K562 (cell line): ENCODE data around the gene SLC25A31. TPM values are rescaled to one million over a fixed set of nuclear protein-coding genes. Genes with fewer than 3 reads are reported as not detected.
A peak's percentile ranks its signal among the peaks of the same experiment; 100 is the strongest.

Experiments used
- ATAC-seq: fragments of 200-7000 bp; cut with Tn5 transposase; 3 replicates; pipeline ENCODE4 v1.9.1; 2020; ENCODE audit warnings: moderate library complexity
- BruUV-seq: library from RNA; stranded (reverse); fragments of 400-500 nt; replicated peaks from 2 replicates; lab custom pipeline; 2021; lab: Mats Ljungman, UMichigan
- CTCF ChIA-PET: fragments of 300-600 bp; formaldehyde crosslinking; extraction: SDS; loops from one replicate; lab custom pipeline; 2021; ENCODE audit warnings: low intra/inter-chr PET ratio; lab: Yijun Ruan, JAX
- POLR2A ChIA-PET: fragments of 300-600, 350-650 bp; sonication (Branson Sonifier 250); formaldehyde crosslinking; extraction: SDS; loops from one replicate; lab custom pipeline; 2021; ENCODE audit warnings: antibody characterized with exemption, inconsistent platforms; lab: Yijun Ruan, JAX
- DNase-seq, 4 experiments: peaks; one replicate each; pipeline versions ENCODE4 v3.0.0 to v3.0.0-alpha.2; 2011 to 2018; ENCODE audit warnings: low spot score in 3 of 4, mixed read lengths in 3 of 4; ENCODE audit errors: extremely low read depth in 1 of 4
- FAIRE-seq: peaks from 2 replicates; lab custom pipeline; 2011; peaks lifted over from hg19 to GRCh38; lab: Jason Lieb, UNC
- H2AFZ ChIP-seq: 2 replicates; pipeline ENCODE4 v1.6.0; 2011; ENCODE audit warnings: low read depth, low read length, control low read depth, inconsistent platforms
- H3K27ac ChIP-seq: fragments of 200-600 bp; 3 replicates; pipeline ENCODE4 v1.8.0; 2011; ENCODE audit warnings: low read depth, mild to moderate bottlenecking, control low read depth, inconsistent platforms, low read length, moderate library complexity, mixed read lengths; ENCODE audit errors: extremely low read depth
- H3K27me3 ChIP-seq, 2 experiments: fragments of 300-600 bp in 1 of 2; 2 replicates in 1 of 2; 3 replicates in 1 of 2; pipeline versions ENCODE4 v1.6.0 to v1.8.0; 2011; ENCODE audit warnings: inconsistent platforms in 2 of 2, low read length in 2 of 2, mild to moderate bottlenecking in 1 of 2, mixed read lengths in 1 of 2, moderate library complexity in 1 of 2; ENCODE audit not compliant: control insufficient read depth in 2 of 2, insufficient read depth in 2 of 2
- H3K36me3 ChIP-seq: fragments of 300-600 bp; 3 replicates; pipeline ENCODE4 v1.8.0; 2011; ENCODE audit warnings: mild to moderate bottlenecking, low read length, inconsistent platforms; ENCODE audit not compliant: control insufficient read depth, insufficient read depth
- H3K4me1 ChIP-seq, 2 experiments: fragments of 200-600 bp in 1 of 2; replicated peaks in 1 of 2; 2 replicates in 1 of 2; 3 replicates in 1 of 2; pipeline versions ENCODE4 v1.5.1 to v1.8.0; 2011; ENCODE audit warnings: inconsistent platforms in 2 of 2, low read length in 2 of 2, mild to moderate bottlenecking in 1 of 2, mixed read lengths in 1 of 2, moderate library complexity in 1 of 2; ENCODE audit not compliant: control insufficient read depth in 2 of 2, insufficient read depth in 2 of 2
- H3K4me2 ChIP-seq: 2 replicates; pipeline ENCODE4 v1.6.1; 2011; ENCODE audit warnings: low read length, control low read depth, inconsistent platforms, mixed read lengths; ENCODE audit not compliant: insufficient read depth
- H3K4me3 ChIP-seq: fragments of 200-600 bp; sonication (generic), shearing (Covaris generic); 2 replicates; pipeline ENCODE4 v1.5.1; 2016; ENCODE audit warnings: control low read depth, inconsistent platforms
- H3K79me2 ChIP-seq: fragments of 200-600 bp; 3 replicates; pipeline ENCODE4 v1.8.0; 2011; ENCODE audit warnings: low read length, inconsistent platforms; ENCODE audit not compliant: control insufficient read depth, insufficient read depth
- H3K9ac ChIP-seq, 2 experiments: 2 replicates each; pipeline versions ENCODE4 v1.6.0 to v1.6.1; 2011; ENCODE audit warnings: low read depth in 2 of 2, low read length in 2 of 2, control low read depth in 1 of 2, inconsistent platforms in 1 of 2, mild to moderate bottlenecking in 1 of 2, mixed read lengths in 1 of 2; ENCODE audit not compliant: insufficient read depth in 1 of 2
- H3K9me1 ChIP-seq: one replicate; pipeline ENCODE4 v1.6.0; 2011; ENCODE audit warnings: inconsistent platforms, mild to moderate bottlenecking, low read length, moderate library complexity; ENCODE audit not compliant: control insufficient read depth, insufficient read depth
- H3K9me3 ChIP-seq: replicated peaks from 2 replicates; pipeline ENCODE4 v1.5.1; 2011; ENCODE audit warnings: low read depth, low read length, inconsistent platforms; ENCODE audit not compliant: control insufficient read depth, insufficient read depth
- H4K20me1 ChIP-seq: replicated peaks from 2 replicates; pipeline ENCODE4 v1.6.1; 2011; ENCODE audit warnings: low read length, inconsistent platforms, mixed read lengths; ENCODE audit not compliant: control insufficient read depth, insufficient read depth
- ELF4 ChIP-seq: fragments of 450-650 bp; formaldehyde crosslinking; IDR thresholded peaks from 2 replicates; pipeline ENCODE4 v1.4.0; 2022; ENCODE audit warnings: missing genetic modification characterization
- ERF ChIP-seq: fragments of 450-650 bp; formaldehyde crosslinking; IDR thresholded peaks from 2 replicates; pipeline ENCODE4 v1.4.0; 2020; ENCODE audit warnings: mild to moderate bottlenecking, mixed read lengths
- ETV5 ChIP-seq: sonication (generic); formaldehyde crosslinking; IDR thresholded peaks from 2 replicates; pipeline ENCODE4 v1.4.0; 2020; ENCODE audit warnings: low read depth, mild to moderate bottlenecking, missing genetic modification reagents
- KLF6 ChIP-seq: fragments of 250-450 bp; sonication (Bioruptor Pico); IDR thresholded peaks from 2 replicates; pipeline ENCODE4 v1.4.0; 2020; ENCODE audit warnings: mild to moderate bottlenecking, moderate library complexity, borderline replicate concordance
- MAFK ChIP-seq: IDR thresholded peaks from 2 replicates; pipeline ENCODE4 v1.6.1; 2011; ENCODE audit warnings: low read length, improper control_type of control experiment
- PTRF ChIP-seq: fragments of 450-650 bp; IDR thresholded peaks from 2 replicates; pipeline ENCODE4 v1.6.1; 2016; ENCODE audit warnings: mild to moderate bottlenecking, missing genetic modification characterization, missing compliant biosample characterization
- ZNF316 ChIP-seq: fragments of 450-650 bp; IDR thresholded peaks from 2 replicates; pipeline ENCODE4 v1.6.1; 2016
- WGBS: fragments of 100-300 bp; shearing (Covaris generic); methylation state at CpG from one replicate; pipeline ENCODE4 v1.1.6; 2016; ENCODE audit warnings: low coverage, mixed read lengths; ENCODE audit not compliant: insufficient coverage; ENCODE audit errors: missing lambda C conversion rate; 5-methylcytosine and 5-hydroxymethylcytosine counted together
- in situ Hi-C: fragments of 300-500 bp; cut with MboI; formaldehyde crosslinking; loops from 4 replicates; pipeline ENCODE4 v1.15.0; 2018; ENCODE audit warnings: inconsistent platforms, mixed read lengths
- intact Hi-C: fragments of 100-400 bp; cut with micrococcal nuclease; formaldehyde crosslinking; loops from 2 replicates; pipeline ENCODE4 v1.14.2; 2022
- polyA plus RNA-seq, 8 experiments: library from polyadenylated mRNA; depleted of rRNA in 4 of 8; stranded (reverse) in 5 of 8; unstranded in 3 of 8; fragments of >200 nt; fragmentation: Nextera tagmentation in 2 of 8; fragmentation: Illumina TruSeq in 1 of 8; extraction: Ambion mirVana in 2 of 8; extraction: Trizol in 1 of 8; gene quantifications; 2 replicates each; pipeline versions ENCODE4 v1.2.1 to v1.2.3, GENCODE V29; 2011 to 2014; ENCODE audit warnings: inconsistent platforms in 1 of 8, missing spikeins in 1 of 8
- total RNA-seq, 7 experiments: library from RNA; depleted of rRNA in 6 of 7; stranded (reverse); fragments of >200 nt in 6 of 7; fragmentation: Illumina TruSeq in 2 of 7; extraction: Trizol in 2 of 7; gene quantifications; 2 replicates each; pipeline versions ENCODE4 v1.2.1 to v1.2.3, GENCODE V29; 2011 to 2021; ENCODE audit warnings: low replicate concordance in 1 of 7
- TF ChIP-seq, protein P1 (sequence below), 2 experiments: IDR thresholded peaks in 1 of 2; conservative IDR thresholded peaks in 1 of 2; 2 replicates each; pipeline ENCODE4 v1.6.1; 2016; ENCODE audit warnings: low read depth in 2 of 2, mild to moderate bottlenecking in 1 of 2, missing compliant biosample characterization in 1 of 2, missing genetic modification characterization in 1 of 2, moderate library complexity in 1 of 2
- TF ChIP-seq, protein P2 (sequence below): fragments of 250-450 bp; sonication (Bioruptor Pico); IDR thresholded peaks from 2 replicates; pipeline ENCODE4 v1.8.0; 2021; ENCODE audit warnings: moderate library complexity, mild to moderate bottlenecking, inconsistent platforms
- TF ChIP-seq, protein P3 (sequence below): fragments of 450-650 bp; formaldehyde crosslinking; IDR thresholded peaks from 2 replicates; pipeline ENCODE4 v1.4.0; 2020; ENCODE audit warnings: mild to moderate bottlenecking, moderate library complexity
- TF ChIP-seq, protein P4 (sequence below): conservative IDR thresholded peaks from 2 replicates; pipeline ENCODE4 v1.6.1; 2011; ENCODE audit warnings: low read depth, mild to moderate bottlenecking, low read length; ENCODE audit not compliant: control insufficient read depth

The SLC25A31 gene
- total and polyA plus RNA-seq, 9 of the 15 experiments (the other 6 are each of a cell fraction or from before 2014, with no cell fraction given) = 0.07 TPM; not detected in 8

DNA sequence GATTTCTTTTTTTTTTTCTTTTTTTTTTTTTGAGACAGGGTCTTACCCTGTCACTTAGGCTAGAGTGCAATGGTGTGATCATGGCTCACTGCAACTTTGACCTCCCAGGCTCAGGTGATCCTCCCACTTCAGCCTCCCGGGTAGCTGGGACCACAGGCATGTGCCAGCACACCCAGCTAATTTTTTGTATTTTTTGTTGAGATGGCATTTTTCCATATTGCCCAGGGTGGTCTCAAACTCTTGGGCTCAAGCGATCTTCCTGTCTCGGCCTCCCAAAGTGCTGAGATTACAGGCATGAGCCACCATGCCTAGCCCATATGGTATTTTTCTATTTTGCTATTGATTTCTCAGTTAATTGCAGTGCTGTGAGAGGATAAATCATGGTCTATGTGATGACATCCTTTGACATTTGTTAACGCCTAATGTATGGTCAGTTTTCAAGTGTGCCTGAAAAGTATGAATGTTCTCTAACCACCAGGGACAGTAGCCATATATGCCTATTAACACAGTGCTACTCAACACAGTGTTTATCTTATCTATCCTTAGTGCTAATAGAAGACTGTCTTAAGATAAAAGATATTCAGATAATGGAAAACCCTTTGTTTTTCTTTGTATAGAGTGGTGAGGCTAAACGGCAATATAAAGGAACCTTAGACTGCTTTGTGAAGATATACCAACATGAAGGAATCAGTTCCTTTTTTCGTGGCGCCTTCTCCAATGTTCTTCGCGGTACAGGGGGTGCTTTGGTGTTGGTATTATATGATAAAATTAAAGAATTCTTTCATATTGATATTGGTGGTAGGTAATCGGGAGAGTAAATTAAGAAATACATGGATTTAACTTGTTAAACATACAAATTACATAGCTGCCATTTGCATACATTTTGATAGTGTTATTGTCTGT, 42.8 kb downstream of the SLC25A31 start:
- ChIA-PET POLR2A (no interaction called here), CTCF (no interaction called here)
- 71% methylated on average over 10 of the region's 10 CpGs for WGBS
- Histone ChIP-seq H3K9me3 (no peaks in the 10 kb centered on the region), H2AFZ (no peak overlapping the region), H3K4me1 (no peaks in the 10 kb centered on the region), H3K27ac (no peak overlapping the region), H3K4me2 (no peak overlapping the region), H3K4me3 (no peak overlapping the region), H3K9me1 (no peaks in the 10 kb centered on the region), H3K36me3 (no peaks in the 10 kb centered on the region), H4K20me1 (no peaks in the 10 kb centered on the region), H3K79me2 (no peaks in the 10 kb centered on the region), H3K9ac (no peak overlapping the region), H3K27me3 (no peaks in the 10 kb centered on the region)
- in situ Hi-C loops = no loop called here
- FAIRE-seq (no peak), ATAC-seq (peak; percentile 54), DNase-seq (no peak)
- no TSS peak for BruUV-seq
- intact Hi-C loops = no loop called here
- TF ChIP-seq ZNF316 (peak; percentile 71), KLF6 (CRISPR knock-in tag) (no peak), ERF (CRISPR knock-in tag) (no peak), PTRF (tag) (no peak), ETV5 (CRISPR knock-in tag) (no peak), MAFK (0 out of 2 replicates have a peak, but pooled peaks have one; percentile 4), ELF4 (CRISPR knock-in tag) (no peak)
- TF ChIP-seq, protein P1, sequence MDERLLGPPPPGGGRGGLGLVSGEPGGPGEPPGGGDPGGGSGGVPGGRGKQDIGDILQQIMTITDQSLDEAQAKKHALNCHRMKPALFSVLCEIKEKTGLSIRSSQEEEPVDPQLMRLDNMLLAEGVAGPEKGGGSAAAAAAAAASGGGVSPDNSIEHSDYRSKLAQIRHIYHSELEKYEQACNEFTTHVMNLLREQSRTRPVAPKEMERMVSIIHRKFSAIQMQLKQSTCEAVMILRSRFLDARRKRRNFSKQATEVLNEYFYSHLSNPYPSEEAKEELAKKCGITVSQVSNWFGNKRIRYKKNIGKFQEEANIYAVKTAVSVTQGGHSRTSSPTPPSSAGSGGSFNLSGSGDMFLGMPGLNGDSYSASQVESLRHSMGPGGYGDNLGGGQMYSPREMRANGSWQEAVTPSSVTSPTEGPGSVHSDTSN (CRISPR knock-in tag; IDR thresholded peaks at IDR 0.05; ENCODE audit: low read depth) = no peak
- TF ChIP-seq, protein P1 (tag; conservative IDR thresholded peaks at IDR 0.05; ENCODE audit: low read depth) = peak; percentile 66
- TF ChIP-seq, protein P2, sequence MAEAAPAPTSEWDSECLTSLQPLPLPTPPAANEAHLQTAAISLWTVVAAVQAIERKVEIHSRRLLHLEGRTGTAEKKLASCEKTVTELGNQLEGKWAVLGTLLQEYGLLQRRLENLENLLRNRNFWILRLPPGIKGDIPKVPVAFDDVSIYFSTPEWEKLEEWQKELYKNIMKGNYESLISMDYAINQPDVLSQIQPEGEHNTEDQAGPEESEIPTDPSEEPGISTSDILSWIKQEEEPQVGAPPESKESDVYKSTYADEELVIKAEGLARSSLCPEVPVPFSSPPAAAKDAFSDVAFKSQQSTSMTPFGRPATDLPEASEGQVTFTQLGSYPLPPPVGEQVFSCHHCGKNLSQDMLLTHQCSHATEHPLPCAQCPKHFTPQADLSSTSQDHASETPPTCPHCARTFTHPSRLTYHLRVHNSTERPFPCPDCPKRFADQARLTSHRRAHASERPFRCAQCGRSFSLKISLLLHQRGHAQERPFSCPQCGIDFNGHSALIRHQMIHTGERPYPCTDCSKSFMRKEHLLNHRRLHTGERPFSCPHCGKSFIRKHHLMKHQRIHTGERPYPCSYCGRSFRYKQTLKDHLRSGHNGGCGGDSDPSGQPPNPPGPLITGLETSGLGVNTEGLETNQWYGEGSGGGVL = no peak
- TF ChIP-seq, protein P3, sequence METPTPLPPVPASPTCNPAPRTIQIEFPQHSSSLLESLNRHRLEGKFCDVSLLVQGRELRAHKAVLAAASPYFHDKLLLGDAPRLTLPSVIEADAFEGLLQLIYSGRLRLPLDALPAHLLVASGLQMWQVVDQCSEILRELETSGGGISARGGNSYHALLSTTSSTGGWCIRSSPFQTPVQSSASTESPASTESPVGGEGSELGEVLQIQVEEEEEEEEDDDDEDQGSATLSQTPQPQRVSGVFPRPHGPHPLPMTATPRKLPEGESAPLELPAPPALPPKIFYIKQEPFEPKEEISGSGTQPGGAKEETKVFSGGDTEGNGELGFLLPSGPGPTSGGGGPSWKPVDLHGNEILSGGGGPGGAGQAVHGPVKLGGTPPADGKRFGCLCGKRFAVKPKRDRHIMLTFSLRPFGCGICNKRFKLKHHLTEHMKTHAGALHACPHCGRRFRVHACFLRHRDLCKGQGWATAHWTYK (CRISPR knock-in tag) = no peak
- TF ChIP-seq, protein P4, sequence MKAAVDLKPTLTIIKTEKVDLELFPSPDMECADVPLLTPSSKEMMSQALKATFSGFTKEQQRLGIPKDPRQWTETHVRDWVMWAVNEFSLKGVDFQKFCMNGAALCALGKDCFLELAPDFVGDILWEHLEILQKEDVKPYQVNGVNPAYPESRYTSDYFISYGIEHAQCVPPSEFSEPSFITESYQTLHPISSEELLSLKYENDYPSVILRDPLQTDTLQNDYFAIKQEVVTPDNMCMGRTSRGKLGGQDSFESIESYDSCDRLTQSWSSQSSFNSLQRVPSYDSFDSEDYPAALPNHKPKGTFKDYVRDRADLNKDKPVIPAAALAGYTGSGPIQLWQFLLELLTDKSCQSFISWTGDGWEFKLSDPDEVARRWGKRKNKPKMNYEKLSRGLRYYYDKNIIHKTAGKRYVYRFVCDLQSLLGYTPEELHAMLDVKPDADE = no peak
